Measurements from ENCODE around the gene PLXNA2. TPM values are rescaled to one million over a fixed set of nuclear protein-coding genes. Genes with fewer than 3 reads are reported as not detected.

The PLXNA2 gene, protein sequence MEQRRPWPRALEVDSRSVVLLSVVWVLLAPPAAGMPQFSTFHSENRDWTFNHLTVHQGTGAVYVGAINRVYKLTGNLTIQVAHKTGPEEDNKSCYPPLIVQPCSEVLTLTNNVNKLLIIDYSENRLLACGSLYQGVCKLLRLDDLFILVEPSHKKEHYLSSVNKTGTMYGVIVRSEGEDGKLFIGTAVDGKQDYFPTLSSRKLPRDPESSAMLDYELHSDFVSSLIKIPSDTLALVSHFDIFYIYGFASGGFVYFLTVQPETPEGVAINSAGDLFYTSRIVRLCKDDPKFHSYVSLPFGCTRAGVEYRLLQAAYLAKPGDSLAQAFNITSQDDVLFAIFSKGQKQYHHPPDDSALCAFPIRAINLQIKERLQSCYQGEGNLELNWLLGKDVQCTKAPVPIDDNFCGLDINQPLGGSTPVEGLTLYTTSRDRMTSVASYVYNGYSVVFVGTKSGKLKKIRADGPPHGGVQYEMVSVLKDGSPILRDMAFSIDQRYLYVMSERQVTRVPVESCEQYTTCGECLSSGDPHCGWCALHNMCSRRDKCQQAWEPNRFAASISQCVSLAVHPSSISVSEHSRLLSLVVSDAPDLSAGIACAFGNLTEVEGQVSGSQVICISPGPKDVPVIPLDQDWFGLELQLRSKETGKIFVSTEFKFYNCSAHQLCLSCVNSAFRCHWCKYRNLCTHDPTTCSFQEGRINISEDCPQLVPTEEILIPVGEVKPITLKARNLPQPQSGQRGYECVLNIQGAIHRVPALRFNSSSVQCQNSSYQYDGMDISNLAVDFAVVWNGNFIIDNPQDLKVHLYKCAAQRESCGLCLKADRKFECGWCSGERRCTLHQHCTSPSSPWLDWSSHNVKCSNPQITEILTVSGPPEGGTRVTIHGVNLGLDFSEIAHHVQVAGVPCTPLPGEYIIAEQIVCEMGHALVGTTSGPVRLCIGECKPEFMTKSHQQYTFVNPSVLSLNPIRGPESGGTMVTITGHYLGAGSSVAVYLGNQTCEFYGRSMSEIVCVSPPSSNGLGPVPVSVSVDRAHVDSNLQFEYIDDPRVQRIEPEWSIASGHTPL (N-terminal part only)
- total RNA-seq (ENCODE audit: insufficient read depth, low replicate concordance): 12.0 TPM

DNA sequence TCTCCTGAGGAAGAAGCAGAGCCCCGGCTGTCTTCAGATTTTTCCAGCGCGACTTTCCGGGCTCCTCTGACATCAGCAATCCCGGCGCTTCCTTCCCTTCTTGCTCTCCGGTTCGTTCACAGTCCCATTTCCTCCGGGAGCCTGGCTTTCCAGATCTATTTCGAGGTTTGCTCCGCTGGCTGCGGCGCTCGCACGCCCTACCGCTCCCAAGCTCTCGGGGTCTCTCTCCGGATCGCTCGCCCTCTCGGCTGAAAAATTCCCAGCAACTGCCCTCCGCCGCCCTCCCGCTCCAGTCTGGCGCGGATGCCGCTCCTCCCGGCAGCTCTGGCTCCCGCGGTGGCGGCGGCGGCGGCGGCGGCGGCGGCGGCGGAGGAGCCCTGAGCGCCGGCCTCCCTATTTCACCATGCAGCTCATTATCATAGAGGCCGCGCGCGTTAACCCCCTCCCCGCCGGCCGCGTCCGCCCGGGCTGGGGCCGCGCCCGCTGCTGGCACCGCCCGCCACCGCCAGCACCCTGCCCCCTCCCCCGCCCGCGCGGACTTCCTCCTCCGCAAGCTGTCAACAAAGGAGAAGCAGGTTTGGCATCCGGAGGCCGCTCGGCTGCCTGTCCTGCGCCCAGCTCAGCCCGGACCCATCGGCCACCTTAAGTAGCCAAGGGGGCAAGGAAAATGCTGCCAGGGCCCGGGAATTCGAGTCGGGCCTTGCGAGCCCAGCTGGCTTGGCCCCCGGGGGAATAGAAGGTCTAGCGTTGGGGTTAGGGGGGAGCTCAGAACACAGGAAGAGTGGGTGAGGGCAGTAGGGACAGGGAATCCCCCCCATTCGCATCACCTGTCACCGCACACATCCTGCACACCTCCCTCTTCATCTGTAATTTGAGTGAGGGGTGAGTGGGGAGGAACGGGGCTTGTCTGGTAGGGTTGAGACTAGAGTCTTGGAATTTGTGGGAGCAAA lies at the start of gene PLXNA2:
TSS of gene PLXNA2 (minus strand) at position 418 of the 950 bp plus-strand sequence. CDS start 26,462 bp downstream, outside the sequence.
- DNase-seq (ENCODE audit: low spot score): peak; percentile 88

DNA sequence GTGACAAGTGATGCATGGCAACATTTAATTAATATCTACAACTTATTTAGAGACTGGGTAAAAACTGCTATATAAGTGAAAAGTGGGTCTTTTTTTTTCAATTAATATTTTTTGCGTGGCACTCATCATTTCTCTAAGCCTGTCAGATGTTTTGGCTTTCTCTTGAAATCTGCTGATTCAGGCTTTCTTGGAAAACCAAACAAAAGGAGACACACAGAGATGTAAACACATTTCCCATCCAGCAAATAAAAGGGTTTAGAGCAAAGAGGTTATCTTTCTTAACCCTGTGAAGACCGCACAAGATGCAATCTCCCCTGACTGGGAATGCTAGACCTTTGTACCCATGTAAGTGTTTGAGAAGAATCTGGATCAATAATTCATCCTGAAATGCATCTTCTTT lies 48.7 kb upstream of the PLXNA2 start:
- no peak for DNase-seq (ENCODE audit: low spot score)

GRCh38 chr1:208291923-208292711 lies 47.9 kb upstream of the PLXNA2 start:
- no peak for DNase-seq (ENCODE audit: low spot score)

DNA sequence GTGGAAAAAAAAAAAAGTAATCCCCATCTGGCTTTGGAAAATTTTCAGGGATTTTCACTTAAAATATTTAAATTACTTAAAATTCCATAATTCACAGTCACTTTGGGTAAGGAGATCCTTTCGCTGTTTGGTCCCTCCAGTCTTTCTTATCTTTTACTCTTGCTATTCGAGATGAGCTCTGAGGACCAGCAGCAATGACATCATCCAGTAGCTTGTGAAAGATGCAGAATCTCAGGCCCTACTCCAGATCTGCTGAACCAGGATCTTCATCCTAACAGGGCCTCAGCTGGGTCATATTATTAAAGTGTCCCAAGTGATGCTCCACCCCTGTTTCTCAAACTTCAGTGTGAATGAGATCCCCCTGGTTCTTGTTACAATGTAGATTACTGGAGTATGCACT lies 46.9 kb upstream of the PLXNA2 start:
- peak; percentile 72 for DNase-seq (ENCODE audit: low spot score)

DNA sequence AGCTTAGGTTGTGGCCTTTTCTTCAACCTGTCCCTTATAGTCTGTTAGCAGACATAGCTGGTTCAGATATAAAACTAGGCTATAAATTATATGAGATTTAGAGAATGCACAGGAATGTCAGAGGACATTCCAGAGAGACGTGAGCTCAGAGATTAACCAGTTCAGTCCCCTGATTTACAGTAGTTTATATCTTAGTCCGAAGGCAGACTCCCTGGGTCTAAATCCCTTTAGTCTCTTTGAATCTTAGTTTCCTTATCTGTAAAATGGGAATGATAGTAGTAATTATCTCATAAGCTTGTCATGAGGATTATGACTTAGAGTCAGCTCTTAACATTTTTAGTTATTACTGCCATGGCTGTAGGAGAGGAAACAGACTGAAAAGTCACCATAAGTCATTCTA lies 45.5 kb upstream of the PLXNA2 start:
- peak; percentile 70 for DNase-seq (ENCODE audit: low spot score)

GRCh38 chr1:208288495-208288894 lies 44.3 kb upstream of the PLXNA2 start:
- DNase-seq (ENCODE audit: low spot score): no peak

- DNase-seq (ENCODE audit: low spot score): peak; percentile 49
These were observed 36.7 kb upstream of the PLXNA2 start for GRCh38 chr1:208280681-208281450.

DNA sequence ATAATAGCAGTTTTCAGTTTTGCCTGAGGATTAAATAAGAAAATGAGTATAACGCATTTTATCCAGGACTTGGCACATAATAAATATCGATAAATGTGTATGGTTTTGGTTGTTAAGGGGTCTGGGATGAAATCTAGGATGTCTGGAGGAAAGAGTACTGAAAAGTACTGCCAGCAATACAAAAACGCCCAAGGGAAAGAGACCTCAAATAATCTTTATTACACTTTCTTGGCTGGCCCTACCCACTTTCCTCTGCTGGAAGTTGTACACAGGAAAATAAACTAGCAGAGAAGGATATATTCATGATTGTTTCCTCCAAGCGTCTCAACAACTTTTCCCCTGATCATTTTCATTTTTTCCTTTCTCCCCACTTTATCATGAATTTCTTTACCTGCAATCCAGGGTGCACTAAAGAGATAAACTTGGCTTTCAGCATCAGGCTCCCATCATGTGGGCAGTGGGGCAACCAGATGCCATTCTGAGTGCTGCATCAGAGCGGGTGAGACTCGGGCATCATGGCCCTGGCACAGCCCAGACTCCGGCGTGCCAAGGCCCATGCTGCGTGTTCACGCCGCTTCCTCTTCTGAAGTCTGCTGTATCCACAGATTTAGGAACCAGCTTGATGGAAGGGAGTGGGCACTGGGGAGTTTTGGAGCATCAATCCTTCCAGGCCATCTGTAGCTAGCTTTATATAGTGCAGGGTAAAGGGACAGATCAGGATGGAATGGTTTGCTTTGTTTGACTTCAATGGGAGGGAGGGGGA lies 35.8 kb upstream of the PLXNA2 start:
- DNase-seq (ENCODE audit: low spot score): no peak

DNA sequence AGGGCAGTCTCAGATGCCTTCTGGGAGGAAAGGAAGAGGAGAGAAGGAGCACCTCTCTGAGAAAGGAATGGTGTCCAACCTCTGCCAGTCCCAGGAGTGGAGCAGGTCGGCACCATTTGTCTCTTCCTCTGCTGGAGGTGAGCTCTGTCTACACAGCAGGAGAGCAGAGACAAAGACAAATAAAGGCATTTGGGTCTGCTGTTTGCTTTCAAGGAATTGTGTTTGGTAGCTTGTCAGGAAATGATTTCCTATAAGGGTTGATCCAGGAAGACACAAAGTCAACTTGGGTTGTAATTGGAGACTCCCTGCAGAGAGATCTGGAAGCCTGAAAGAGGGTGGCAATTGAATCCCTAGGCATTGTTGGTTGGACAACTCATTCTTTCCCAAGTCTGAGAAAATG lies 34.5 kb upstream of the PLXNA2 start:
- DNase-seq (ENCODE audit: low spot score): no peak

DNA sequence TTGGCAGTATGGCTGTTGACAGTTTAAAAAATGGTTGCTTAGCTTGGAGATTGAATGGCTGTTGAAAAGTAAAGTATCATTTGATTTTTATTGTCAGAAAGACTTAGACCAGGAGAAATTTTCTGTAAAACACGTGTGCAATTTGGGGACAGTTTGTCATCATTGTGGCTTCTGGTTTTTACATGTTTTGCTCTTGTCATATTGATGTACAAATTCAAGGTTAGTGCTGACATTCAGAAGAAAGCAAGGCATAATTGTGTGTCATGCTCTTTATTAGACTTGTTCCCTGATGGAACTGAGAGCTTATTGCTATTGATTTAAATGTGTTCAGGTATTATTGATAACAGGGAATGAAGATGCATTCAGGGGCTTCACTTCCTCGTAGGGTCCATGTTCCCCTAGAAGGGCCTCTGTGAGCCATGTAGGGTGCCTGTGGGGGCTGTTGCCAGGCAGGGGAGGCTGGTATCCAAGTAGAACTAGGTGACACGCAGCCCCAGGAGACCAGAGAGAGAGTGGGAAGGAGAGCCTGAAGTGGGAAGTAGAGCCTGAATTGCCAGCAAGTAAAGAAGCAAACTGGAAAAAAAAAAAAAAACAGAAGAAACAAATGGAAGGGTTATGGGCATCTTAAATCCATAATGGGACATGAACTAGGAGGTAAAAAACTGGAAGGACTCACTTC lies 32.7 kb upstream of the PLXNA2 start:
- no peak for DNase-seq (ENCODE audit: low spot score)

- DNase-seq (ENCODE audit: low spot score): no peak
These were observed 30.9 kb upstream of the PLXNA2 start for GRCh38 chr1:208275083-208275482.

- DNase-seq (ENCODE audit: low spot score): no peak
These were observed 29.3 kb upstream of the PLXNA2 start for GRCh38 chr1:208273386-208274017.

- DNase-seq (ENCODE audit: low spot score): no peak
These were observed 28.5 kb upstream of the PLXNA2 start for GRCh38 chr1:208272713-208273112.

DNA sequence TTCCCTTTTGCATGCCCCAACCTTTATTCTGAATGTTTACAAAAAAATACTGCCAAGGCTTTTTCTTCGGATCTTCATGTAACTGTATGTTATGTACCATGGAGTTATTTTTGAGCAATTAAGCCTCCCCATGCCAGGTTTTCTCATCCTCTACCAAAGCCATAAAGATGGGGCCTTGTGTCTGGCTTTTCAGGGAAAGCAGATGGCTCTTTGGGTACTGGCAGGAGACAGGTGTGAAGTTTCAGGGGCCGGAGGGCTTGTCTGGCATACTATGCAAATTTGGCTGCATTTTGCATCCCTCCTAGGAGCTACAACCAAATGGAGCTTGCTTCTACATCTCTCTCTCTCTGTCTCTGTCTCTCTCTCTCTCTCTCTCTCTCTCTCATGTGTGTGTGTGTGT lies 28.1 kb upstream of the PLXNA2 start:
- no peak for DNase-seq (ENCODE audit: low spot score)

GRCh38 chr1:208271236-208271635 lies 27.1 kb upstream of the PLXNA2 start:
- no peak for DNase-seq (ENCODE audit: low spot score)

DNA sequence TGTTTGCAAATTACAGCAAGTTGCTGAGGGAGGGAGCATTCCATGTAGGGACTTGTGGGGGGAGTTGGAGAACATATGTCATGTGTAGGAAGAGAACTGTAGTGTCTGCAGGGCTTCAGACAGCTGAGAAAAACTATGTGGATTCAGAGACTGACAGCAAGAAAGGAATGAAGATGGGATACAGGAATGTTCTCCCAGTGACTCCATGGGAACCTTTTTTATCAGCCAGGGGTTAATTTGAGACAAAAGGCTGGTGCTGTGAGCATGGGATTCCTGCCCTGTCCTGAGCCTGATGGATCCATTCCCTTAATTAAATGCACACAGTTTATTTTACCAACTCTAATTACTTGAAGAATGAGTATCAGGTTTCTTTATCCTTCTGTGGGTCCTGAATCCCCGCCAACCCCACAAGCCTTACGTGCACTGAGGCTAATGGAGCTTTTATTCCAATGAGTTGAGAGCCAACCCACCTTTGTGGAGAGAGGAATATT lies 26.5 kb upstream of the PLXNA2 start:
- peak; percentile 70 for DNase-seq (ENCODE audit: low spot score)

DNA sequence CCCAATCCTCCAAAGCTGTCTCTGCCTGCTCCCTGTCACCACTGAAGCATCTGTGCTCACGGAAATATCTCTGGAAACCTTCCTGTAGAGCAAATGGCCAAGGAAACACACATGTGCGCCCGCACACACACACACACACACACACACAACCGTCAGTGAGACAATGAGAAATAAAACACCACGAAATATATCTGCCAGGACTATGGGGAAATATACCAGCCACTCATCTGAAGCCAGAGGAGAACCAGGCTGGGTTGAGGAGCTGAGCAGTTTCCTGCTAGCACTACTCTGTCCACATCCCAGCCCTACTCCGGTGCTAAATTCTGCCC lies 25.1 kb upstream of the PLXNA2 start:
- DNase-seq (ENCODE audit: low spot score): peak; percentile 70
